Measurements from ENCODE around the gene LSM7. TPM values are rescaled to one million over a fixed set of nuclear protein-coding genes. Genes with fewer than 3 reads are reported as not detected.

Gene LSM7
- total and polyA plus RNA-seq, 2 experiments from 2014 or later: 299 to 409 TPM

GRCh38 chr19:2286402-2287140, 41.8 kb downstream of the LSM7 start (continued):
- TF ChIP-seq, protein P1, sequence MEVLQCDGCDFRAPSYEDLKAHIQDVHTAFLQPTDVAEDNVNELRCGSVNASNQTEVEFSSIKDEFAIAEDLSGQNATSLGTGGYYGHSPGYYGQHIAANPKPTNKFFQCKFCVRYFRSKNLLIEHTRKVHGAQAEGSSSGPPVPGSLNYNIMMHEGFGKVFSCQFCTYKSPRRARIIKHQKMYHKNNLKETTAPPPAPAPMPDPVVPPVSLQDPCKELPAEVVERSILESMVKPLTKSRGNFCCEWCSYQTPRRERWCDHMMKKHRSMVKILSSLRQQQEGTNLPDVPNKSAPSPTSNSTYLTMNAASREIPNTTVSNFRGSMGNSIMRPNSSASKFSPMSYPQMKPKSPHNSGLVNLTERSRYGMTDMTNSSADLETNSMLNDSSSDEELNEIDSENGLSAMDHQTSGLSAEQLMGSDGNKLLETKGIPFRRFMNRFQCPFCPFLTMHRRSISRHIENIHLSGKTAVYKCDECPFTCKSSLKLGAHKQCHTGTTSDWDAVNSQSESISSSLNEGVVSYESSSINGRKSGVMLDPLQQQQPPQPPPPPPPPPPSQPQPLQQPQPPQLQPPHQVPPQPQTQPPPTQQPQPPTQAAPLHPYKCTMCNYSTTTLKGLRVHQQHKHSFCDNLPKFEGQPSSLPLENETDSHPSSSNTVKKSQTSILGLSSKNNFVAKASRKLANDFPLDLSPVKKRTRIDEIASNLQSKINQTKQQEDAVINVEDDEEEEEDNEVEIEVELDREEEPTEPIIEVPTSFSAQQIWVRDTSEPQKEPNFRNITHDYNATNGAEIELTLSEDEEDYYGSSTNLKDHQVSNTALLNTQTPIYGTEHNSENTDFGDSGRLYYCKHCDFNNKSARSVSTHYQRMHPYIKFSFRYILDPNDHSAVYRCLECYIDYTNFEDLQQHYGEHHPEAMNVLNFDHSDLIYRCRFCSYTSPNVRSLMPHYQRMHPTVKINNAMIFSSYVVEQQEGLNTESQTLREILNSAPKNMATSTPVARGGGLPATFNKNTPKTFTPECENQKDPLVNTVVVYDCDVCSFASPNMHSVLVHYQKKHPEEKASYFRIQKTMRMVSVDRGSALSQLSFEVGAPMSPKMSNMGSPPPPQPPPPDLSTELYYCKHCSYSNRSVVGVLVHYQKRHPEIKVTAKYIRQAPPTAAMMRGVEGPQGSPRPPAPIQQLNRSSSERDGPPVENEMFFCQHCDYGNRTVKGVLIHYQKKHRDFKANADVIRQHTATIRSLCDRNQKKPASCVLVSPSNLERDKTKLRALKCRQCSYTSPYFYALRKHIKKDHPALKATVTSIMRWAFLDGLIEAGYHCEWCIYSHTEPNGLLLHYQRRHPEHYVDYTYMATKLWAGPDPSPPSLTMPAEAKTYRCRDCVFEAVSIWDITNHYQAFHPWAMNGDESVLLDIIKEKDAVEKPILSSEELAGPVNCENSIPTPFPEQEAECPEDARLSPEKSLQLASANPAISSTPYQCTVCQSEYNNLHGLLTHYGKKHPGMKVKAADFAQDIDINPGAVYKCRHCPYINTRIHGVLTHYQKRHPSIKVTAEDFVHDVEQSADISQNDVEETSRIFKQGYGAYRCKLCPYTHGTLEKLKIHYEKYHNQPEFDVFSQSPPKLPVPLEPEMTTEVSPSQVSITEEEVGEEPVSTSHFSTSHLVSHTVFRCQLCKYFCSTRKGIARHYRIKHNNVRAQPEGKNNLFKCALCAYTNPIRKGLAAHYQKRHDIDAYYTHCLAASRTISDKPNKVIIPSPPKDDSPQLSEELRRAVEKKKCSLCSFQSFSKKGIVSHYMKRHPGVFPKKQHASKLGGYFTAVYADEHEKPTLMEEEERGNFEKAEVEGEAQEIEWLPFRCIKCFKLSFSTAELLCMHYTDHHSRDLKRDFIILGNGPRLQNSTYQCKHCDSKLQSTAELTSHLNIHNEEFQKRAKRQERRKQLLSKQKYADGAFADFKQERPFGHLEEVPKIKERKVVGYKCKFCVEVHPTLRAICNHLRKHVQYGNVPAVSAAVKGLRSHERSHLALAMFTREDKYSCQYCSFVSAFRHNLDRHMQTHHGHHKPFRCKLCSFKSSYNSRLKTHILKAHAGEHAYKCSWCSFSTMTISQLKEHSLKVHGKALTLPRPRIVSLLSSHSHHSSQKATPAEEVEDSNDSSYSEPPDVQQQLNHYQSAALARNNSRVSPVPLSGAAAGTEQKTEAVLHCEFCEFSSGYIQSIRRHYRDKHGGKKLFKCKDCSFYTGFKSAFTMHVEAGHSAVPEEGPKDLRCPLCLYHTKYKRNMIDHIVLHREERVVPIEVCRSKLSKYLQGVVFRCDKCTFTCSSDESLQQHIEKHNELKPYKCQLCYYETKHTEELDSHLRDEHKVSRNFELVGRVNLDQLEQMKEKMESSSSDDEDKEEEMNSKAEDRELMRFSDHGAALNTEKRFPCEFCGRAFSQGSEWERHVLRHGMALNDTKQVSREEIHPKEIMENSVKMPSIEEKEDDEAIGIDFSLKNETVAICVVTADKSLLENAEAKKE (CRISPR knock-in tag; IDR thresholded peaks at IDR 0.05): no peak
- TF ChIP-seq POLR2AphosphoS5 (IDR thresholded peaks at IDR 0.05; ENCODE audit: low read depth): no peak
- TF ChIP-seq CTCF (conservative IDR thresholded peaks at IDR 0.05; ENCODE audit: low read depth in 2 of 2): no peak
- TF ChIP-seq EZH2 (IDR thresholded peaks at IDR 0.05; ENCODE audit: low read depth, unreplicated experiment): no peak

GRCh38 chr19:2283835-2284507, 44.4 kb downstream of the LSM7 start:
- H3K4me3 ChIP-seq: no peak overlapping the region
- H3K27me3 ChIP-seq (ENCODE audit: insufficient read depth): peaks cover 39% of the 10 kb centered on the region

More at GRCh38 chr19:2283835-2284507, 44.4 kb downstream of the LSM7 start:
- Histone ChIP-seq H3K9me2 (ENCODE audit: insufficient read depth) (no peaks in the 10 kb centered on the region), H3K79me2 (replicated peaks; ENCODE audit: insufficient read depth) (no peaks in the 10 kb centered on the region), H2AFZ (no peak overlapping the region), H4K20me1 (replicated peaks; ENCODE audit: insufficient read depth) (no peaks in the 10 kb centered on the region), H3K36me3 (ENCODE audit: insufficient read depth) (no peaks in the 10 kb centered on the region), H3K27ac (ENCODE audit: low read depth) (no peak overlapping the region), H3K4me1 (ENCODE audit: insufficient read depth) (no peaks in the 10 kb centered on the region), H3K4me2 (no peak overlapping the region), H3F3A (replicated peaks; ENCODE audit: low read depth) (0 out of 2 replicates have a peak, but pooled peaks cover 2% of the 10 kb centered on the region)
- TF ChIP-seq EZH2phosphoT487 (IDR thresholded peaks at IDR 0.05; ENCODE audit: unreplicated experiment) (no peak), EZH2 (IDR thresholded peaks at IDR 0.05; ENCODE audit: low read depth, unreplicated experiment) (no peak), CREB1 (CRISPR knock-in tag; IDR thresholded peaks at IDR 0.05; ENCODE audit: low read depth) (no peak), NANOG (IDR thresholded peaks at IDR 0.05; ENCODE audit: borderline replicate concordance) (no peak)
- Mint-ChIP-seq H3K27ac (no peak overlapping the region), H3K9me3 (peaks cover under 1% of the 10 kb centered on the region; the same call in 1 of the 3 replicates), H3K4me1 (peaks cover 6% of the 10 kb centered on the region), H3K36me3 (ENCODE audit: low read depth) (no peaks in the 10 kb centered on the region; the same call in 2 of the 3 replicates), H3K27me3 (ENCODE audit: insufficient read depth, low read depth, poor library complexity) (peaks cover 28% of the 10 kb centered on the region), H3K4me3 (no peak overlapping the region)
- no peak for DNase-seq (ENCODE audit: low spot score)
- ATAC-seq: no peak

Data from GM23338 (cell line).